Fibroblast of skin of left quadriceps (primary cell): ENCODE data around the gene MED23.

ENCODE experiments used
- DNase-seq, 2 experiments: peaks; one replicate each; pipeline ENCODE4 v3.0.0-alpha.2; 2013; ENCODE audit warnings: low read depth in 2 of 2

The MED23 gene

GRCh38 chr6:131641554-131641953, 13.5 kb upstream of the MED23 start:
- DNase-seq: no peak

GRCh38 chr6:131640576-131640975, 12.5 kb upstream of the MED23 start:
- DNase-seq: no peak

- DNase-seq: no peak
Measured at GRCh38 chr6:131640100-131640499, 12.1 kb upstream of the MED23 start.

- DNase-seq: no peak
Measured at GRCh38 chr6:131638013-131638412, 10.0 kb upstream of the MED23 start.

GRCh38 chr6:131636880-131637792, 9.1 kb upstream of the MED23 start, which contains the start of gene ENPP3:
ENPP3 (plus strand) TSS chr6:131637302; CDS start chr6:131637385, 83 bp downstream.
- no peak for DNase-seq

GRCh38 chr6:131635384-131636340, 7.6 kb upstream of the MED23 start:
- DNase-seq: no peak

GRCh38 chr6:131631625-131632289, 3.7 kb upstream of the MED23 start:
- DNase-seq: no peak

GRCh38 chr6:131629651-131630050, 1.6 kb upstream of the MED23 start:
- no peak for DNase-seq

- DNase-seq: no peak
Measured at GRCh38 chr6:131628726-131629125, 684 bp upstream of the MED23 start.

GRCh38 chr6:131615275-131615674, 12.8 kb downstream of the MED23 start:
- no peak for DNase-seq

GRCh38 chr6:131613296-131613925, 14.6 kb downstream of the MED23 start:
- no peak for DNase-seq

GRCh38 chr6:131602781-131603312, 25.2 kb downstream of the MED23 start:
- DNase-seq: peak; percentile 46 to 49

GRCh38 chr6:131600716-131601115, 27.3 kb downstream of the MED23 start:
- DNase-seq: no peak

GRCh38 chr6:131597446-131597845, 30.6 kb downstream of the MED23 start:
- DNase-seq: no peak

- DNase-seq: no peak
Measured at GRCh38 chr6:131594074-131594473, 34.0 kb downstream of the MED23 start.

- DNase-seq: no peak
Measured at GRCh38 chr6:131592935-131593334, 35.1 kb downstream of the MED23 start.

GRCh38 chr6:131588643-131589042, 39.4 kb downstream of the MED23 start:
- no peak for DNase-seq

- DNase-seq: no peak
Measured at GRCh38 chr6:131587909-131588308, 40.1 kb downstream of the MED23 start.

- no peak for DNase-seq
Measured at GRCh38 chr6:131586543-131586942, 41.5 kb downstream of the MED23 start.

- no peak for DNase-seq
Measured at GRCh38 chr6:131581523-131581922, 46.5 kb downstream of the MED23 start.
